H9 (cell line): ENCODE results near the gene ANKRD13A. TPM values are rescaled to one million over a fixed set of nuclear protein-coding genes. Genes with fewer than 3 reads are reported as not detected.

Experiments
- DNase-seq: peaks from one replicate; pipeline ENCODE4 v3.0.0-alpha.2; 2017
- H2AFZ ChIP-seq: one replicate; pipeline ENCODE4 v1.6.1; 2013; ENCODE audit warnings: mild to moderate bottlenecking, low read length, control low read depth, moderate library complexity
- H2AK5ac ChIP-seq: 2 replicates; pipeline ENCODE4 v1.6.1; 2013; ENCODE audit warnings: low read length, control low read depth, mixed read lengths; ENCODE audit not compliant: insufficient read length
- H2BK120ac ChIP-seq: one replicate; pipeline ENCODE4 v1.6.1; 2013; ENCODE audit warnings: low read depth, mild to moderate bottlenecking, low read length, control low read depth, inconsistent platforms; ENCODE audit not compliant: poor library complexity, severe bottlenecking
- H2BK12ac ChIP-seq: 2 replicates; pipeline ENCODE4 v1.6.1; 2013; ENCODE audit warnings: low read length, control low read depth, mixed read lengths, low read depth; ENCODE audit not compliant: insufficient read length
- H2BK15ac ChIP-seq: 2 replicates; pipeline ENCODE4 v1.6.1; 2013; ENCODE audit warnings: low read depth, low read length, control low read depth
- H2BK20ac ChIP-seq: one replicate; pipeline ENCODE4 v1.6.1; 2013; ENCODE audit warnings: low read depth, mild to moderate bottlenecking, low read length, control low read depth, inconsistent platforms; ENCODE audit not compliant: poor library complexity, severe bottlenecking
- H2BK5ac ChIP-seq: 2 replicates; pipeline ENCODE4 v1.6.1; 2013; ENCODE audit warnings: low read length, control low read depth, mixed read lengths; ENCODE audit not compliant: insufficient read length
- H3K14ac ChIP-seq: 2 replicates; pipeline ENCODE4 v1.6.1; 2013; ENCODE audit warnings: low read length, control low read depth; ENCODE audit not compliant: insufficient read depth
- H3K18ac ChIP-seq: 2 replicates; pipeline ENCODE4 v1.6.1; 2013; ENCODE audit warnings: low read depth, mild to moderate bottlenecking, mixed read lengths, low read length, control low read depth; ENCODE audit not compliant: insufficient read length
- H3K23ac ChIP-seq: 2 replicates; pipeline ENCODE4 v1.6.1; 2013; ENCODE audit warnings: low read length, control low read depth, mixed read lengths, low read depth; ENCODE audit not compliant: insufficient read length
- H3K23me2 ChIP-seq: 2 replicates; pipeline ENCODE4 v1.6.1; 2013; ENCODE audit warnings: low read depth, mild to moderate bottlenecking, mixed read lengths, low read length, control low read depth; ENCODE audit not compliant: insufficient read length, poor library complexity, severe bottlenecking
- H3K27ac ChIP-seq: 2 replicates; pipeline ENCODE4 v1.5.1; 2013; ENCODE audit warnings: low read length, control low read depth, mixed read lengths, low read depth; ENCODE audit not compliant: insufficient read length
- H3K27me3 ChIP-seq: 2 replicates; pipeline ENCODE4 v1.6.1; 2013; ENCODE audit warnings: low read length, control low read depth, inconsistent platforms; ENCODE audit not compliant: insufficient read depth
- H3K4ac ChIP-seq: 2 replicates; pipeline ENCODE4 v1.6.1; 2013; ENCODE audit warnings: low read depth, mild to moderate bottlenecking, control low read depth, inconsistent platforms, low read length, moderate library complexity
- H3K4me1 ChIP-seq: 2 replicates; pipeline ENCODE4 v1.6.1; 2013; ENCODE audit warnings: low read length, control low read depth, inconsistent platforms; ENCODE audit not compliant: insufficient read depth
- H3K4me2 ChIP-seq: 2 replicates; pipeline ENCODE4 v1.6.1; 2013; ENCODE audit warnings: low read length, control low read depth, mixed read lengths; ENCODE audit not compliant: insufficient read length, insufficient read depth
- H3K56ac ChIP-seq: 2 replicates; pipeline ENCODE4 v1.6.1; 2013; ENCODE audit warnings: low read depth, mild to moderate bottlenecking, mixed read lengths, low read length, control low read depth; ENCODE audit not compliant: insufficient read length
- H3K79me1 ChIP-seq: 2 replicates; pipeline ENCODE4 v1.6.1; 2013; ENCODE audit warnings: low read depth, mild to moderate bottlenecking, moderate library complexity, low read length, control low read depth, inconsistent platforms; ENCODE audit not compliant: insufficient read depth, poor library complexity, severe bottlenecking
- H3K79me2 ChIP-seq: 2 replicates; pipeline ENCODE4 v1.6.1; 2013; ENCODE audit warnings: low read length, control low read depth, inconsistent platforms; ENCODE audit not compliant: insufficient read depth
- H3K9ac ChIP-seq: 2 replicates; pipeline ENCODE4 v1.6.1; 2013; ENCODE audit warnings: low read length, control low read depth, mixed read lengths; ENCODE audit not compliant: insufficient read length; ENCODE audit errors: extremely low read depth
- H3K9me3 ChIP-seq: one replicate; pipeline ENCODE4 v1.6.1; 2013; ENCODE audit warnings: low read depth, low read length, inconsistent platforms; ENCODE audit not compliant: control insufficient read depth
- H3T11ph ChIP-seq: one replicate; pipeline ENCODE4 v1.6.1; 2013; ENCODE audit warnings: mild to moderate bottlenecking, low read length, control low read depth, inconsistent platforms
- H4K20me1 ChIP-seq: one replicate; pipeline ENCODE4 v1.6.1; 2013; ENCODE audit not compliant: control insufficient read depth, insufficient read length, insufficient read depth
- H4K5ac ChIP-seq: 2 replicates; pipeline ENCODE4 v1.6.1; 2013; ENCODE audit warnings: low read depth, mild to moderate bottlenecking, mixed read lengths, low read length, control low read depth; ENCODE audit not compliant: insufficient read length
- H4K8ac ChIP-seq: replicated peaks from 2 replicates; pipeline ENCODE4 v1.6.1; 2013; ENCODE audit warnings: low read length, control low read depth, mixed read lengths, low read depth; ENCODE audit not compliant: insufficient read length
- H4K91ac ChIP-seq: 2 replicates; pipeline ENCODE4 v1.6.1; 2013; ENCODE audit warnings: low read depth, mild to moderate bottlenecking, moderate library complexity, mixed read lengths, low read length, control low read depth; ENCODE audit not compliant: insufficient read length
- H3K27ac Mint-ChIP-seq, 3 experiments: 2 replicates in 2 of 3; 3 replicates in 1 of 3; pipeline ENCODE4 v1.8.0; 2020 to 2021; ENCODE audit warnings: mixed read lengths in 3 of 3, mild to moderate bottlenecking in 1 of 3, moderate library complexity in 1 of 3
- H3K27me3 Mint-ChIP-seq: 2 replicates; pipeline ENCODE4 v1.8.0; 2021; ENCODE audit warnings: low read depth, mild to moderate bottlenecking, moderate library complexity, mixed read lengths
- H3K36me3 Mint-ChIP-seq, 3 experiments: 2 replicates in 2 of 3; 3 replicates in 1 of 3; pipeline ENCODE4 v1.8.0; 2020 to 2021; ENCODE audit warnings: low read depth in 3 of 3, mixed read lengths in 3 of 3; ENCODE audit not compliant: insufficient read depth in 1 of 3
- H3K4me1 Mint-ChIP-seq, 2 experiments: 2 replicates each; pipeline ENCODE4 v1.8.0; 2020; ENCODE audit warnings: mixed read lengths in 2 of 2
- H3K4me3 Mint-ChIP-seq, 2 experiments: 2 replicates in 1 of 2; 3 replicates in 1 of 2; pipeline ENCODE4 v1.8.0; 2020 to 2021; ENCODE audit warnings: mild to moderate bottlenecking in 2 of 2, mixed read lengths in 2 of 2, moderate library complexity in 1 of 2
- H3K9me3 Mint-ChIP-seq, 2 experiments: 2 replicates in 1 of 2; 3 replicates in 1 of 2; pipeline ENCODE4 v1.8.0; 2020; ENCODE audit warnings: mild to moderate bottlenecking in 2 of 2, mixed read lengths in 2 of 2, moderate library complexity in 1 of 2
- WGBS: extraction: QIAGEN DNeasy Blood & Tissue Kit; methylation state at CpG from one replicate; pipeline ENCODE4 v1.1.7; 2013; ENCODE audit warnings: missing lambda C conversion rate, low lambda C conversion rate, mixed read lengths; ENCODE audit not compliant: insufficient read length; ENCODE audit errors: extremely low coverage; 5-methylcytosine and 5-hydroxymethylcytosine counted together
- total RNA-seq: library from RNA; stranded (reverse); gene quantifications from 2 replicates; pipeline ENCODE4 v1.2.1, GENCODE V29; 2021
- TF ChIP-seq, protein P1 (sequence below): fragments of 200-600 bp; sonication (generic); conservative IDR thresholded peaks from 3 replicates; pipeline ENCODE4 v1.8.0; 2021; ENCODE audit warnings: antibody characterized with exemption, mild to moderate bottlenecking

The ANKRD13A gene
- total RNA-seq, 1 experiment from 2014 or later, result 18.0 TPM

DNA sequence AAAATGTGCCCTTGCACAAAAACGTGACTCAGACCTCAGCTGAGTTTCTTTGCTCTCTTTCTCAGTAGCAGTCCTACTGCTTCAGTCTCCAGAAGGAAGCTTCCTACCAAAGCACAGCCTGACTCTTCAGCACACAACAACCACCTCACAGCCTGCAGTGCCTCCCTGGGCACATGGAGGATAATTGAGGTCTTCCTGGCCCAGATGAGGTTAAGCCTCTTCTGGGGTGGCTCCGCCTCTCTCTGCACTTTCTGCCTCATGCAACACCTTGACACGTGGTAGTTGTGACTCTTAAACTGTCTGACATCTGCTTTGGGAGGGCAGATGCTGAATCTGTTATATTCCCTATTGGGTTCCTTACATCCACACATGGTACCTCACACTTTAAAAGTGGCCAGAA lies 36.8 kb upstream of the ANKRD13A start:
- no peak overlapping the region for H3K23ac ChIP-seq
- no peak overlapping the region for H4K5ac ChIP-seq
- H3K27me3 ChIP-seq, result no peaks in the 10 kb centered on the region
- no CpG with 5 or more reads among the region's 3 CpGs for WGBS
- no peak overlapping the region for H3K14ac ChIP-seq
- H4K8ac ChIP-seq, result no peak overlapping the region
- no peak overlapping the region for H2BK20ac ChIP-seq
- H3K27ac ChIP-seq, result no peak overlapping the region
- H2BK12ac ChIP-seq, result no peak overlapping the region
- H3K36me3 Mint-ChIP-seq, result peaks cover 4 to 42% (median 18%) of the 10 kb centered on the region in 3 experiments; a peak in 5 of 7 replicates
- no peak overlapping the region for H2AK5ac ChIP-seq
- H3T11ph ChIP-seq, result no peak overlapping the region
- no peak overlapping the region for H3K4ac ChIP-seq
- no peak overlapping the region for H3K18ac ChIP-seq
- H3K9me3 ChIP-seq, result no peaks in the 10 kb centered on the region
- no peak overlapping the region for H2BK120ac ChIP-seq
- no peak overlapping the region for H4K91ac ChIP-seq
- no peaks in the 10 kb centered on the region for H3K27me3 Mint-ChIP-seq
- no peaks in the 10 kb centered on the region for H3K4me1 ChIP-seq
- H2BK5ac ChIP-seq, result no peak overlapping the region
- H4K20me1 ChIP-seq, result no peaks in the 10 kb centered on the region
- no peaks in the 10 kb centered on the region for H3K79me1 ChIP-seq
- no peak overlapping the region for H3K9ac ChIP-seq
- TF ChIP-seq, protein P1, sequence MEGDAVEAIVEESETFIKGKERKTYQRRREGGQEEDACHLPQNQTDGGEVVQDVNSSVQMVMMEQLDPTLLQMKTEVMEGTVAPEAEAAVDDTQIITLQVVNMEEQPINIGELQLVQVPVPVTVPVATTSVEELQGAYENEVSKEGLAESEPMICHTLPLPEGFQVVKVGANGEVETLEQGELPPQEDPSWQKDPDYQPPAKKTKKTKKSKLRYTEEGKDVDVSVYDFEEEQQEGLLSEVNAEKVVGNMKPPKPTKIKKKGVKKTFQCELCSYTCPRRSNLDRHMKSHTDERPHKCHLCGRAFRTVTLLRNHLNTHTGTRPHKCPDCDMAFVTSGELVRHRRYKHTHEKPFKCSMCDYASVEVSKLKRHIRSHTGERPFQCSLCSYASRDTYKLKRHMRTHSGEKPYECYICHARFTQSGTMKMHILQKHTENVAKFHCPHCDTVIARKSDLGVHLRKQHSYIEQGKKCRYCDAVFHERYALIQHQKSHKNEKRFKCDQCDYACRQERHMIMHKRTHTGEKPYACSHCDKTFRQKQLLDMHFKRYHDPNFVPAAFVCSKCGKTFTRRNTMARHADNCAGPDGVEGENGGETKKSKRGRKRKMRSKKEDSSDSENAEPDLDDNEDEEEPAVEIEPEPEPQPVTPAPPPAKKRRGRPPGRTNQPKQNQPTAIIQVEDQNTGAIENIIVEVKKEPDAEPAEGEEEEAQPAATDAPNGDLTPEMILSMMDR, result no peak
- H2BK15ac ChIP-seq, result no peak overlapping the region
- no peaks in the 10 kb centered on the region for H3K9me3 Mint-ChIP-seq
- no peak overlapping the region for H3K4me2 ChIP-seq
- peak; percentile 38 for DNase-seq
- H3K4me3 Mint-ChIP-seq, result no peak overlapping the region
- H3K27ac Mint-ChIP-seq, result no peak overlapping the region
- no peaks in the 10 kb centered on the region for H3K23me2 ChIP-seq
- H3K56ac ChIP-seq, result no peak overlapping the region
- no peaks in the 10 kb centered on the region for H3K79me2 ChIP-seq
- H2AFZ ChIP-seq, result no peak overlapping the region
- no peaks in the 10 kb centered on the region for H3K4me1 Mint-ChIP-seq
